ENCODE data around the gene SLC7A5. TPM values are rescaled to one million over a fixed set of nuclear protein-coding genes. Genes with fewer than 3 reads are reported as not detected.

SLC7A5 gene
- total and polyA plus RNA-seq, 2 of the 13 experiments (the other 11 are each of a cell fraction or from before 2014, with no cell fraction given) = 79.6 to 155 TPM

- no peak for TF ChIP-seq ZFP36 (IDR thresholded peaks at IDR 0.05; ENCODE audit: borderline replicate concordance, low read depth, low read length, partially characterized antibody)
- TF ChIP-seq HBP1 (CRISPR knock-in tag; IDR thresholded peaks at IDR 0.05; ENCODE audit: low read depth) = peak; percentile 67; the same call in 1 of the 2 replicates
- TF ChIP-seq ZNF331 (CRISPR knock-in tag; IDR thresholded peaks at IDR 0.05) = peak; percentile 72; the same call in 1 of the 2 replicates
- TF ChIP-seq SAFB2 (CRISPR knock-in tag; IDR thresholded peaks at IDR 0.05; ENCODE audit: borderline replicate concordance, low read depth) = no peak
- peak; percentile 78; the same call in 1 of the 2 replicates for TF ChIP-seq CHD4 (IDR thresholded peaks at IDR 0.05; ENCODE audit: borderline replicate concordance, low read length)
- no peak for TF ChIP-seq ZBTB42 (CRISPR knock-in tag; IDR thresholded peaks at IDR 0.05)
- peak; percentile 59; the same call in 1 of the 2 replicates for TF ChIP-seq AKAP8 (CRISPR knock-in tag; IDR thresholded peaks at IDR 0.05)
- TF ChIP-seq GFI1 (CRISPR knock-in tag; IDR thresholded peaks at IDR 0.05; ENCODE audit: borderline replicate concordance) = peak; percentile 89
- peak; percentile 68 for TF ChIP-seq ZMYM3 (CRISPR knock-in tag; IDR thresholded peaks at IDR 0.05)
- 0 out of 2 replicates have a peak, but pooled peaks have one; percentile 83 for TF ChIP-seq ZNF614 (CRISPR knock-in tag; IDR thresholded peaks at IDR 0.05; ENCODE audit: borderline replicate concordance)
- no peak for TF ChIP-seq ZNF138 (CRISPR knock-in tag; IDR thresholded peaks at IDR 0.05; ENCODE audit: low read depth)
- no peak for TF ChIP-seq MTERF4 (CRISPR knock-in tag; IDR thresholded peaks at IDR 0.05)
- TF ChIP-seq ATF7 (IDR thresholded peaks at IDR 0.05) = no peak
- peak; percentile 71; the same call in 1 of the 2 replicates for TF ChIP-seq ATF7 (CRISPR knock-in tag; IDR thresholded peaks at IDR 0.05)
- no peak for TF ChIP-seq RBAK (CRISPR knock-in tag; IDR thresholded peaks at IDR 0.05)
- TF ChIP-seq ZFP37 (CRISPR knock-in tag; IDR thresholded peaks at IDR 0.05; ENCODE audit: borderline replicate concordance) = peak; percentile 13
- TF ChIP-seq ONECUT2 (CRISPR knock-in tag; IDR thresholded peaks at IDR 0.05) = peak; percentile 65; the same call in 1 of the 2 replicates
- peak; percentile 56 for TF ChIP-seq ZNF883 (CRISPR knock-in tag; IDR thresholded peaks at IDR 0.05; ENCODE audit: not compliant biosample characterization)
- no peak for TF ChIP-seq FOXP1 (IDR thresholded peaks at IDR 0.05)
- peak; percentile 14; the same call in 1 of the 2 replicates for TF ChIP-seq FOXP1 (CRISPR knock-in tag; IDR thresholded peaks at IDR 0.05)
- no peak for TF ChIP-seq NFE2L2 (IDR thresholded peaks at IDR 0.05; ENCODE audit: low read length)
- TF ChIP-seq ZFP1 (CRISPR knock-in tag; IDR thresholded peaks at IDR 0.05) = peak; percentile 92
- TF ChIP-seq ZNF740 (CRISPR knock-in tag; IDR thresholded peaks at IDR 0.05) = peak; percentile 33
- no peak; the same call in none of the 2 replicates for TF ChIP-seq DR1 (CRISPR knock-in tag; IDR thresholded peaks at IDR 0.05)
- peak; percentile 79 for TF ChIP-seq ZNF317 (CRISPR knock-in tag; IDR thresholded peaks at IDR 0.05)
- TF ChIP-seq NKX3-1 (CRISPR knock-in tag; IDR thresholded peaks at IDR 0.05) = no peak
- TF ChIP-seq ZEB1 (IDR thresholded peaks at IDR 0.05; ENCODE audit: insufficient replicate concordance, low read depth) = no peak
- TF ChIP-seq NR2F6 (IDR thresholded peaks at IDR 0.05) = peak; percentile 94
- TF ChIP-seq NR2F6 (CRISPR knock-in tag; IDR thresholded peaks at IDR 0.05) = peak; percentile 91
- TF ChIP-seq CBX5 (CRISPR knock-in tag; IDR thresholded peaks at IDR 0.05; ENCODE audit: borderline replicate concordance) = peak; percentile 89; the same call in 1 of the 2 replicates
- peak; percentile 44 for TF ChIP-seq ZNF205 (CRISPR knock-in tag; IDR thresholded peaks at IDR 0.05)
- TF ChIP-seq NRL (CRISPR knock-in tag; IDR thresholded peaks at IDR 0.05; ENCODE audit: borderline replicate concordance) = no peak
These were observed 21.3 kb downstream of the SLC7A5 start (continued) for GRCh38 chr16:87847785-87848675.
